Measurements from ENCODE around the gene INPP5D.

Gene INPP5D

DNA sequence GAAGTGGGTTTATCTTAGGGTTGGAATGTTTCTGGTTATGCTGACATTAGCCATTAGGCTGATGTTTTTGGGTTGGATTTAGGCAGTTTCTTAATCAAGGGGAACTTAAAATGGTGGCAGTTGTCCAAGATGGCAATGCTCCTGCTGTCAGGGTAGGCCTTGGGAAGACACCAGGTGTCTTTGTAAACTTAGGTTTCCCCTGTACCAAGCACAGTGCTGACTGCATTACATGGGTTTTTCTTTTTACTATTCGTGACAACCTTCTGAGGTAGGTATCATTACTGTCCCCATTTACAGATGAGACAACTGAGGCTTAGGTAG lies 190.8 kb downstream of the INPP5D start:
- no peak for DNase-seq

DNA sequence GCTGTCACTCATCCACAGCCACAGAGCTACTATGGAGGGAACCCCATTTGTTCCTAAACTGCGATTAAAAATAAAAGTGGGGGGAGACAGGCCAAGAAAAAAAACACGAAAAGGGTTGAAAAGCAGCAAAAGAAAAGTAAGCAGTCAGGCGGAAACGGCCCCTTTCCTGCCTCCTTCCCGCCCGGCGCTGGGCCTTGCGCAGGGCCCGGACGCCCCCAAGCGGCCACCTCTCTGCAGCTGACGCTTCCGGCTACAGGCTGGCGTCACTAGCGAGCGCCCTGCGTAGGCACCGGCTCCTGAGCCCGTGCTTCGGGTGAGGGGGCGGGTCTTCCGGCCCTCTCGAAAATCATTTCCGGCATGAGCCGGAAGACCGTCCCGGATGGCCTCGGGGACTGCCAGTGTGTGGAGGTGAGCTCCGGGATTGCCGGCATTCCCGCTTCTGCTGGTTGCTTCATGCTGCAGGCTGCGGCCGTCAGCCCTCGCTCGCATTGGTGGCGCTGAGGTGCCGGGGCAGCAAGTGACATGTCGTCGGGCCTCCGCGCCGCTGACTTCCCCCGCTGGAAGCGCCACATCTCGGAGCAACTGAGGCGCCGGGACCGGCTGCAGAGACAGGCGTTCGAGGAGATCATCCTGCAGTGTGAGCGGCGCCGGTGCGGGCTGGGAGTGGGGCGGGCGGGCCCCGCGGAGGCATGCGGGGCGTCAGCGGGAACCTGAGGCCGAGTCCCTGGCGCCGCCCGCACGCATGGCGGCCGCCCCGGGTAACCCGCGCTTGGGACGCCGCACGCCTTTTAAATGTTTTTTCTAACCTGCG lies 191.4 kb downstream of the INPP5D start, which contains the start of gene ATG16L1:
Gene ATG16L1 (plus strand): TSS at position 368 of the 811 bp plus-strand sequence. CDS start 155 bp downstream, at position 523.
- DNase-seq: peak; percentile 95

DNA sequence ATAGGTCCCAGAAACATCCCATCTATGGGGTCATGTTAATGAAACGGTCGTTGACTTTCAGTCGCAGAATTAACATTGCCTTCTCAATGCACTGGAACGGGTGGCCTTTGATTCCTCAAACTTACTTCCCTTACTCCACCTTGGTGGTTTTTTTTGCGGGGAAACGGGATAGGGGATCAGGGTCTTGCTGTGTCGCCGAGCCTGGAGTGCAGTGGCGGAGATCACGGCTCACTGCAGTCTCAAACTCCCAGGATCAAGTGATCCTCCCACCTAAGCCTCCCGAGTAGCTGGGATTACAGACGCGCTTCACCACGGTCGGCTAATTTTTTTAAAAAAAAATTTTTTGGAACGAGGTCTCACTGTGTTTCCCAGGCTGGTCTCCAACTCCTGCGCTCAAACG lies 192.1 kb downstream of the INPP5D start:
- no peak for DNase-seq

DNA sequence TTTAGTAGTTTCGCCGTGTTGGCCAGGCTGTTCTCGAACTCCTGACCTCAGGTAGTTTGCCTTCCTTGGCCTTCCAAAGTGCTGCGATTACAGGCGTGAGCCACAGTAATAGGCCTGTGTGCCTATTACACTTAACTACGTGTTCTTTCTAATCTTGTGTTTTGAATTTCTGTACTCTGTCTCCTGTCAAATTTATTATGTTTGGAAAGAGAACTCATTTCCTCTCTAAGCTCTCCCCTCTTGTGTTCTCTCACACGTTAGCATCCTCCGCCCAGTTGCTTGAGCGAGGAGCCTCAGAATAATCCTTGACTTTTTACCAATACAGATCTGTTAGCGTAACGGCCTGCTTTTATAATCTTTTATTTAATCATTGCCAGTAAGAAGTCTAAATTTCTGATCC lies 195.0 kb downstream of the INPP5D start:
- no peak for DNase-seq

DNA sequence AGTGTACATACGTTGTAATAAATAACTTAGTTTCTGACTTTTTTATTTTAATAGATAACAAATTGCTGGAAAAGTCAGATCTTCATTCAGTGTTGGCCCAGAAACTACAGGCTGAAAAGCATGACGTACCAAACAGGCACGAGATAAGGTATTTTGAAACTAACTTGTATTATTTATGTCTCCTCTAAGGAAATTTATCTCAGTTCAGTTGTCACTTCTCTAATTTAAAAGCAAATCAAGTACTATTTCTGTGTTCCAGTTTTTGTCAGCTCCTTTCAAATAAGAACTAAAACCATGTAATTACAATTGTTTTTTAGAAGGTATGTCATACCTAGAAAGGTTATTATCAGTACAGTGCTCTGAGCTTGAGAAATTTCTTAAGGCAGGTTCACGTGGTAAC lies 195.9 kb downstream of the INPP5D start:
- no peak for DNase-seq
